ENCODE data around the gene NDUFA8. TPM values are rescaled to one million over a fixed set of nuclear protein-coding genes. Genes with fewer than 3 reads are reported as not detected.

Gene NDUFA8
- total RNA-seq, 3 donors from 2014 or later: 66.9 to 85.0 (median 69.1) TPM

- TF ChIP-seq, protein P1, sequence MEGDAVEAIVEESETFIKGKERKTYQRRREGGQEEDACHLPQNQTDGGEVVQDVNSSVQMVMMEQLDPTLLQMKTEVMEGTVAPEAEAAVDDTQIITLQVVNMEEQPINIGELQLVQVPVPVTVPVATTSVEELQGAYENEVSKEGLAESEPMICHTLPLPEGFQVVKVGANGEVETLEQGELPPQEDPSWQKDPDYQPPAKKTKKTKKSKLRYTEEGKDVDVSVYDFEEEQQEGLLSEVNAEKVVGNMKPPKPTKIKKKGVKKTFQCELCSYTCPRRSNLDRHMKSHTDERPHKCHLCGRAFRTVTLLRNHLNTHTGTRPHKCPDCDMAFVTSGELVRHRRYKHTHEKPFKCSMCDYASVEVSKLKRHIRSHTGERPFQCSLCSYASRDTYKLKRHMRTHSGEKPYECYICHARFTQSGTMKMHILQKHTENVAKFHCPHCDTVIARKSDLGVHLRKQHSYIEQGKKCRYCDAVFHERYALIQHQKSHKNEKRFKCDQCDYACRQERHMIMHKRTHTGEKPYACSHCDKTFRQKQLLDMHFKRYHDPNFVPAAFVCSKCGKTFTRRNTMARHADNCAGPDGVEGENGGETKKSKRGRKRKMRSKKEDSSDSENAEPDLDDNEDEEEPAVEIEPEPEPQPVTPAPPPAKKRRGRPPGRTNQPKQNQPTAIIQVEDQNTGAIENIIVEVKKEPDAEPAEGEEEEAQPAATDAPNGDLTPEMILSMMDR (IDR thresholded peaks at IDR 0.05): no peak
- no peaks in the 10 kb centered on the region for H3K4me1 ChIP-seq (ENCODE audit: low read depth)
- no peaks in the 10 kb centered on the region for H3K36me3 ChIP-seq (ENCODE audit: low read depth)
- no peaks in the 10 kb centered on the region for H3K9me3 ChIP-seq
- intact Hi-C loops (cut with DNase I, micrococcal nuclease): no loop called here
- DNase-seq (no peak), ATAC-seq (no peak)
- H3K4me3 ChIP-seq: no peak overlapping the region
Measured at GRCh38 chr9:122195875-122196274, 36.3 kb upstream of the NDUFA8 start.

DNA sequence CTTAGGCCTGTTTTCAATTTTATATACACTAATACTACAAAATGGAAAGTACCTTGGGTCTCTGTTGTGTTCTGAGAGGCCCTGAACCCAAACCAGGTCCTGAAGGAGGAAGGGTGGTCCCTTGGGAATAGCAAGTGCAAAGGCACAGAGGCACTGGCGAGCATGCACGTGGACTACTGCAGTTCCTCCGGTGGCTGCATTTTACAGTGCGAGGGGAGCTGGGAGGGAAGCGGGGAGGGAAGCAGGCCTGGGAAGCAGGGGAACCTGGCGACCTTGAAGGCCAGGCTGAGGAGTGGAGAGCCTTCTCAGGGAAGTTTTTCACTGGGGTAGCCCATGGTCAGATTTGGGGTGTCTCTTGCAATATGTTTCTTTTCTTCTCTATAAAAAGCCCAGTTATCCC lies 34.1 kb upstream of the NDUFA8 start:
- Histone ChIP-seq H3K36me3 (ENCODE audit: low read depth) (no peaks in the 10 kb centered on the region), H3K9me3 (no peaks in the 10 kb centered on the region), H3K4me1 (ENCODE audit: low read depth) (no peaks in the 10 kb centered on the region), H3K4me3 (no peak overlapping the region)
- no peak for DNase-seq
- intact Hi-C loops (cut with DNase I, micrococcal nuclease): no loop called here
- no peak for ATAC-seq
- TF ChIP-seq, protein P1 (IDR thresholded peaks at IDR 0.05): no peak

GRCh38 chr9:122192914-122193525 lies 33.4 kb upstream of the NDUFA8 start:
- DNase-seq (no peak), ATAC-seq (no peak)
- H3K36me3 ChIP-seq (ENCODE audit: low read depth): no peaks in the 10 kb centered on the region
- TF ChIP-seq, protein P1 (IDR thresholded peaks at IDR 0.05): no peak
- intact Hi-C loops (cut with DNase I, micrococcal nuclease): no loop called here
- no peak overlapping the region for H3K4me3 ChIP-seq
- no peaks in the 10 kb centered on the region for H3K9me3 ChIP-seq
- H3K4me1 ChIP-seq (ENCODE audit: low read depth): no peaks in the 10 kb centered on the region

- no peaks in the 10 kb centered on the region for H3K36me3 ChIP-seq (ENCODE audit: low read depth)
- H3K9me3 ChIP-seq: no peaks in the 10 kb centered on the region
- DNase-seq (no peak), ATAC-seq (peak; percentile 32)
- H3K4me3 ChIP-seq: no peak overlapping the region
- TF ChIP-seq, protein P1 (IDR thresholded peaks at IDR 0.05): no peak
- intact Hi-C loops (cut with DNase I, micrococcal nuclease): no loop called here
- no peaks in the 10 kb centered on the region for H3K4me1 ChIP-seq (ENCODE audit: low read depth)
Measured at GRCh38 chr9:122192261-122192875, 32.8 kb upstream of the NDUFA8 start.

- ATAC-seq: no peak
- Histone ChIP-seq H3K4me1 (ENCODE audit: low read depth) (no peaks in the 10 kb centered on the region), H3K36me3 (ENCODE audit: low read depth) (no peaks in the 10 kb centered on the region), H3K9me3 (no peaks in the 10 kb centered on the region), H3K4me3 (no peak overlapping the region)
- intact Hi-C loops (cut with DNase I, micrococcal nuclease): no loop called here
- DNase-seq: no peak
- TF ChIP-seq, protein P1 (IDR thresholded peaks at IDR 0.05): no peak
Measured at GRCh38 chr9:122191584-122191983, 32.0 kb upstream of the NDUFA8 start.
